ENCODE measurements around the gene NOS3. TPM values are rescaled to one million over a fixed set of nuclear protein-coding genes. Genes with fewer than 3 reads are reported as not detected.

Gene NOS3
- total and polyA plus RNA-seq, 9 of the 15 experiments (the other 6 are each of a cell fraction or from before 2014, with no cell fraction given): 1.1 to 121 (median 23.6) TPM

GRCh38 chr7:150949564-150949963 lies 41.3 kb upstream of the NOS3 start:
- DNase-seq (ENCODE audit: extremely low read depth in 1 of 4, low spot score in 3 of 4) (peak in 2 of 4 experiments; percentile 71 to 79), FAIRE-seq (peak; percentile 82), ATAC-seq (peak; percentile 4)
- CTCF ChIA-PET (ENCODE audit: low intra/inter-chr PET ratio): no interaction called here
- WGBS (ENCODE audit: insufficient coverage, low coverage, missing lambda C conversion rate): 72% methylated on average over 4 of the region's 4 CpGs
- H3K9me1 ChIP-seq (ENCODE audit: control insufficient read depth, insufficient read depth, low read length): peaks cover 16% of the 10 kb centered on the region
- H2AFZ ChIP-seq (ENCODE audit: low read depth, low read length): no peak overlapping the region
- no peaks in the 10 kb centered on the region for H3K9me3 ChIP-seq (replicated peaks; ENCODE audit: control insufficient read depth, insufficient read depth, low read depth, low read length)
- H3K27ac ChIP-seq (ENCODE audit: extremely low read depth, low read depth, low read length): peak overlapping the region; percentile 5; the same call in 2 of the 3 replicates
- peak overlapping the region; percentile 29 to 84 for H3K9ac ChIP-seq (ENCODE audit: insufficient read depth in 1 of 2, low read depth in 2 of 2, low read length in 2 of 2)
- peaks cover 14% of the 10 kb centered on the region; the same call in 1 of the 2 replicates for H4K20me1 ChIP-seq (replicated peaks; ENCODE audit: control insufficient read depth, insufficient read depth, low read length)
- BruUV-seq (replicated peaks): TSS peak; percentile 38
- H3K4me1 ChIP-seq (replicated peaks in 1 of 2; ENCODE audit: control insufficient read depth in 2 of 2, insufficient read depth in 2 of 2, low read length in 2 of 2): peaks cover 48 to 99% of the 10 kb centered on the region in 2 experiments
- peaks cover 66% of the 10 kb centered on the region for H3K79me2 ChIP-seq (ENCODE audit: control insufficient read depth, insufficient read depth, low read length)
- H3K4me2 ChIP-seq (ENCODE audit: insufficient read depth, low read length): no peak overlapping the region
- H3K36me3 ChIP-seq (ENCODE audit: control insufficient read depth, insufficient read depth, low read length): peaks cover 100% of the 10 kb centered on the region
- H3K4me3 ChIP-seq: no peak overlapping the region
- no peaks in the 10 kb centered on the region for H3K27me3 ChIP-seq (ENCODE audit: control insufficient read depth in 2 of 2, insufficient read depth in 2 of 2, low read length in 2 of 2)
- in situ Hi-C loops (cut with MboI): no loop called here
- POLR2A ChIA-PET: interaction anchor here (0.5 to 2.5 kb wide), 8 partner anchors 10 to 579 kb away, joined by 3 to 11 read pairs (median 4); no protein-coding TSS in a partner anchor
- intact Hi-C loops (cut with micrococcal nuclease): no loop called here
- TF ChIP-seq POLR2B (IDR thresholded peaks at IDR 0.05; ENCODE audit: low read depth, partially characterized antibody) (no peak), CSDE1 (IDR thresholded peaks at IDR 0.05) (no peak), ELF1 (tag; IDR thresholded peaks at IDR 0.05) (no peak), E2F1 (CRISPR knock-in tag; IDR thresholded peaks at IDR 0.05) (0 out of 2 replicates have a peak, but pooled peaks have one; percentile 36), ZNF174 (CRISPR knock-in tag; IDR thresholded peaks at IDR 0.05) (no peak), MNT (conservative IDR thresholded peaks at IDR 0.05) (peak; percentile 28 to 44; a peak in 1 of 4 replicates), MLX (CRISPR knock-in tag; conservative IDR thresholded peaks at IDR 0.05) (0 out of 4 replicates have a peak, but pooled peaks of 1 of the 2 experiments have one; percentile 33), SPI1 (IDR thresholded peaks at IDR 0.05; ENCODE audit: borderline replicate concordance, low read depth, low read length) (peak; percentile 68), SMAD4 (CRISPR knock-in tag; conservative IDR thresholded peaks at IDR 0.05) (0 out of 2 replicates have a peak, but pooled peaks have one; percentile 41), CTCF (IDR thresholded peaks at IDR 0.05 in 2 of 3, conservative IDR thresholded peaks at IDR 0.05 in 1 of 3; ENCODE audit: insufficient read depth in 2 of 3, low read depth in 1 of 3, low read length in 3 of 3) (no peak), ZFP1 (CRISPR knock-in tag; IDR thresholded peaks at IDR 0.05) (no peak), ZNF589 (CRISPR knock-in tag; IDR thresholded peaks at IDR 0.05; ENCODE audit: low read depth) (no peak), MIER1 (IDR thresholded peaks at IDR 0.05; ENCODE audit: low read depth) (no peak), CBFA2T3 (IDR thresholded peaks at IDR 0.05) (0 out of 2 replicates have a peak, but pooled peaks have one; percentile 23), ZNF316 (IDR thresholded peaks at IDR 0.05) (no peak), ZKSCAN1 (IDR thresholded peaks at IDR 0.05; ENCODE audit: low read depth, low read length) (peak; percentile 72; the same call in 1 of the 2 replicates)

All from K562 (cell line).